ENCODE results near the gene ZNRF1. TPM values are rescaled to one million over a fixed set of nuclear protein-coding genes. Genes with fewer than 3 reads are reported as not detected.
A peak's percentile ranks its signal among the peaks of the same experiment; 100 is the strongest.
"Not testable (repeated sequence)": the region's sequence is repeated elsewhere in the genome, so short reads cannot be mapped to it uniquely, and the experiment has no call there.

Gene ZNRF1
- polyA plus RNA-seq, 1 experiment = 36.5 TPM

GRCh38 chr16:75087375-75087979, 88.7 kb downstream of the ZNRF1 start:
- no peaks in the 10 kb centered on the region for H3K9me3 ChIP-seq (ENCODE audit: control insufficient read depth, insufficient read depth, low read length)
- TF ChIP-seq CTCF (IDR thresholded peaks at IDR 0.05; ENCODE audit: low read depth, low read length) = no peak
- ChIA-PET POLR2A (interaction anchor here (0.7 to 1.6 kb wide), 8 partner anchors 10 to 58 kb away, joined by 3 to 15 read pairs (median 4); no protein-coding TSS in a partner anchor), CTCF (interaction anchor here (1.8 to 4.0 kb wide), 2 partner anchors 23 to 89 kb away, joined by 9 to 22 read pairs; partner anchors contain the start of gene ZNRF1)
- no peaks in the 10 kb centered on the region for H3K27me3 ChIP-seq (ENCODE audit: control insufficient read depth, insufficient read depth, low read length)
- peak overlapping the region; percentile 97 for H3K27ac ChIP-seq (ENCODE audit: low read depth, low read length)
- peak; percentile 87 for DNase-seq (ENCODE audit: low read depth, low spot score)
- H3K4me3 ChIP-seq (ENCODE audit: low read depth, low read length) = peak overlapping the region; percentile 46

DNA sequence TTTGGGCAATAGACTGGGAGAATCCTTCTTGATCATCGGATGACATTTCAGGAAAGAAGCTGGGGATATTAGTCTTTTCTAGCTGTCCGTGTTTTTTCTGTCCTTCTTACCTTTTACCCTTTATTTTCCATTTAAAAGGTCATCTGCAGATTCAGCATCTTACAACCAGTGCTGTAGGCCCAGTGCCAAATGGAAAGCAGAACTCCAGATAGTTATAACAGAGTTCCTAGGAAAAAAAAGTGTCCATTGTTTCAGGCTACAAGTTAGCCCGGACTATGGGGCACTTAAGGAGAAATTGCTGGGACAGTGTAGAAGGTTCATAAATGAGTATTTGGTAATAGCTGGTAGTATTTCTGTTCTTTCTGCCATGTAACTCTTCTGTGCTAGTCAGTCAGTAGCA, 89.4 kb downstream of the ZNRF1 start:
- Histone ChIP-seq H3K27me3 (ENCODE audit: control insufficient read depth, insufficient read depth, low read length) (no peaks in the 10 kb centered on the region), H3K27ac (ENCODE audit: low read depth, low read length) (no peak overlapping the region), H3K4me3 (ENCODE audit: low read depth, low read length) (no peak overlapping the region), H3K9me3 (ENCODE audit: control insufficient read depth, insufficient read depth, low read length) (no peaks in the 10 kb centered on the region)
- ChIA-PET CTCF (interaction anchor here (0.9 to 4.0 kb wide), 3 partner anchors 9 to 90 kb away, joined by 3 to 22 read pairs (median 9); partner anchors contain the start of gene ZNRF1), POLR2A (interaction anchor here (1.6 kb wide), 1 partner anchor 29 kb away, joined by 15 read pairs; no protein-coding TSS in a partner anchor)
- DNase-seq (ENCODE audit: low read depth, low spot score) = no peak
- TF ChIP-seq CTCF (IDR thresholded peaks at IDR 0.05; ENCODE audit: low read depth, low read length) = no peak

DNA sequence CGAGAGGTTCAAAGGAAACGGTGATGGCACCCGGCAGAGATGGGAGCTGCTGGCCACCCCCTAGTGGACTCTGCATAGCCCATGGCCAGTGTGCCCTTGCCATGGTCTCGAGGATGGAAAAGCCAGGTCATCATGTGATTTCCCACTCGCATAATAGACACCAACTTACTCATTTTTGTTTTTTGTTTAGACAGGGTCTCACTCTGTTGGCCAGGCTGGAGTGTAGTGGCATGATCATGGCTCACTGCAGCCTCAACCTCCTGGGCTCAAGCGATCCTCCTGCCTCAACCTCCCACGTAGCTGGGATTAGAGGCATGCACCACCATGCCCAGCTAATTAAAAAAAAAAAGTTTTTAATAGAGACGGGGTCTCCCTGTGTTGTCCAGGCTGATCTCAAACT, 90.1 kb downstream of the ZNRF1 start:
- ChIA-PET POLR2A (no interaction called here), CTCF (interaction anchor here (0.9 to 4.0 kb wide), 3 partner anchors 8 to 21 kb away, joined by 3 to 22 read pairs (median 3); no protein-coding TSS in a partner anchor)
- no peak overlapping the region for H3K4me3 ChIP-seq (ENCODE audit: low read depth, low read length)
- no peaks in the 10 kb centered on the region for H3K27me3 ChIP-seq (ENCODE audit: control insufficient read depth, insufficient read depth, low read length)
- no peak for TF ChIP-seq CTCF (IDR thresholded peaks at IDR 0.05; ENCODE audit: low read depth, low read length)
- DNase-seq (ENCODE audit: low read depth, low spot score) = no peak
- no peak overlapping the region for H3K27ac ChIP-seq (ENCODE audit: low read depth, low read length)
- no peaks in the 10 kb centered on the region for H3K9me3 ChIP-seq (ENCODE audit: control insufficient read depth, insufficient read depth, low read length)

GRCh38 chr16:75089486-75090202, 90.8 kb downstream of the ZNRF1 start:
- no peaks in the 10 kb centered on the region for H3K9me3 ChIP-seq (ENCODE audit: control insufficient read depth, insufficient read depth, low read length)
- POLR2A ChIA-PET = no interaction called here
- no peak for TF ChIP-seq CTCF (IDR thresholded peaks at IDR 0.05; ENCODE audit: low read depth, low read length)
- no peaks in the 10 kb centered on the region for H3K27me3 ChIP-seq (ENCODE audit: control insufficient read depth, insufficient read depth, low read length)
- H3K27ac ChIP-seq (ENCODE audit: low read depth, low read length) = no peak overlapping the region
- H3K4me3 ChIP-seq (ENCODE audit: low read depth, low read length) = no peak overlapping the region
- CTCF ChIA-PET = interaction anchor here (1.2 to 4.0 kb wide), 2 partner anchors 16 to 21 kb away, joined by 3 to 22 read pairs; no protein-coding TSS in a partner anchor
- DNase-seq (ENCODE audit: low read depth, low spot score) = no peak

GRCh38 chr16:75090899-75091298, 92.1 kb downstream of the ZNRF1 start:
- H3K4me3 ChIP-seq (ENCODE audit: low read depth, low read length); DNase-seq (ENCODE audit: low read depth, low spot score); H3K27ac ChIP-seq (ENCODE audit: low read depth, low read length); H3K27me3 ChIP-seq (ENCODE audit: control insufficient read depth, insufficient read depth, low read length); H3K9me3 ChIP-seq (ENCODE audit: control insufficient read depth, insufficient read depth, low read length); POLR2A ChIA-PET; CTCF ChIA-PET: not testable (repeated sequence)

DNA sequence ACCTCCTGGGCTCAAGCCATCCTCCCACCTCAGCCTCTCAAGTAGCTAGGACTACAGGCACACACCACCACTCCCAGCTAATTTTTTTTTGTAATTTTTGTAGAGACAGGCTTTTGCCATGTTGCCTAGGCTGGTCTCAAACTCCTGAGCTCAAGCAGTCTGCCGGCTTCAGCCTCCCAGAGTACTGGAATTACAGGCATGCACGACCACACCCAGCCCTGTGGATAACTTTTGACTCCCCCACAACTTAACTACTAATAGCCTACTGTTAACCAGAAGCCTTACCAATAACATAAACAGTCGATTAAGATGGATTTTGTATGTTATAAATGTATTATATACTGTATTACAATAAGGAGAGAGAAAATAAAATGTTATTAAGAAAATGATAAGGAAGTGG, 92.8 kb downstream of the ZNRF1 start:
- H3K4me3 ChIP-seq (ENCODE audit: low read depth, low read length); H3K27me3 ChIP-seq (ENCODE audit: control insufficient read depth, insufficient read depth, low read length); POLR2A ChIA-PET; H3K27ac ChIP-seq (ENCODE audit: low read depth, low read length); DNase-seq (ENCODE audit: low read depth, low spot score); CTCF ChIA-PET; H3K9me3 ChIP-seq (ENCODE audit: control insufficient read depth, insufficient read depth, low read length): not testable (repeated sequence)

Measured in AG04450 (cell line).